GM19455 (cell line): ENCODE results near the gene SEMA3C.

Experiments
- ATAC-seq: cut with Tn5 transposase; IDR thresholded peaks from one replicate; pipeline ENCODE4 v1.9.1; 2021; ENCODE audit not compliant: unreplicated experiment

SEMA3C gene

DNA sequence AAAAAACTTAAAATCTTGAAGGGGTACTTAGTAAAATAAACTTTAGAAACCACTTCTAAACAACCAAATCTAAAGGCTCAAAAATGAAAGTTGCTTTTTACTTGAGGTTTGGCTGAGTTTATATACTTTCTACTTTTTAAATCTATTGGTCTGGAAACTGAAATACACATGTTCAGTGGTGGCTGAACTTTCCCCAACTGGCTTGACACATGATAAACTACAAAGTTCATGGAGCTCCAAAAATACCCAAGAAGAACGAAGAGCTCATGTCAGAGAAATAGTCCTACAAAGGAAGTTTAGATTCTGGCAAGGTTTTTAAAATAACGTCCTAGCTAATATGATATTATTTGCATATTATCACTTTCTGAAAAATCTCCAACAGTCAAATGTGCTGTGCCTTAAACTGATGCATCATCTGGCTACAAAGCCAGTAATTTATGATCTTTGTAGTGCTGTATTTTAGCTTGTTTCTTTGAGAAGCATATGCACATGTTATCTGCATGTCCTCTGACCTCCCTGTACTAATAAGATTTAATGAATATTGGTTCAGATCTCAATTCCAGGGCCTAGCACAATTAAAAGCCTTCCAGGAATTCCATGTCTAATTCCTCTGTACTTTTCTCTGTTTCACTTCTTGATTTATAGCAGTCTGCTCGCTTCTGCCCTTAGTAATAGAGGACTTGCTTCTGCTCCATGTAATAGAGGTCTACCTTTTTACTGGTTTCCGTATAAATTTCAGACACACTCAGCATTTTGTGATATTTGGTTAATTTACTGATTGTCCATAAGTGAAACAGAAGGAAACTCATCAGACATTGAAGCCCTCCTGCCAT lies 28.2 kb downstream of the SEMA3C start:
- ATAC-seq, result no peak

GRCh38 chr7:80889525-80889924 lies 29.3 kb downstream of the SEMA3C start:
- ATAC-seq, result no peak

DNA sequence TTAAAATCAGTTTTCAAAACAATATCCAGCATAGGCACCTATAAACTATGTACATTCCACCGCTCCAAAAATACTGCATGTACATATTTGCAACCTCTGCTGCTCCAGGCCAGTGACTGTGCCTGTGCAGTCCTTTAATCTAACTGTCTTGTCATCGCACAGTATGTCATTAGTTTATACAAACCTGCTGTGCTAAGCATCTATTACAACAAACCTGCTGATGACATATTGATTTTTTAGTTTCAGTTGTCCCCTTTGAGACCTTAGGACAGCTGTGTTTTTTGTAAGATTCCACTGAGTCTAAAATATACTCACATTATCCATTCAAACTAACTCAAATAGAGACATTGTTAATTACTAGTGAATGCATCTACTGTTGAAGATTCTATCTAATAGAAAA lies 33.1 kb downstream of the SEMA3C start:
- ATAC-seq, result no peak

- ATAC-seq, result no peak
Observed at GRCh38 chr7:80884511-80885195, 34.2 kb downstream of the SEMA3C start.

DNA sequence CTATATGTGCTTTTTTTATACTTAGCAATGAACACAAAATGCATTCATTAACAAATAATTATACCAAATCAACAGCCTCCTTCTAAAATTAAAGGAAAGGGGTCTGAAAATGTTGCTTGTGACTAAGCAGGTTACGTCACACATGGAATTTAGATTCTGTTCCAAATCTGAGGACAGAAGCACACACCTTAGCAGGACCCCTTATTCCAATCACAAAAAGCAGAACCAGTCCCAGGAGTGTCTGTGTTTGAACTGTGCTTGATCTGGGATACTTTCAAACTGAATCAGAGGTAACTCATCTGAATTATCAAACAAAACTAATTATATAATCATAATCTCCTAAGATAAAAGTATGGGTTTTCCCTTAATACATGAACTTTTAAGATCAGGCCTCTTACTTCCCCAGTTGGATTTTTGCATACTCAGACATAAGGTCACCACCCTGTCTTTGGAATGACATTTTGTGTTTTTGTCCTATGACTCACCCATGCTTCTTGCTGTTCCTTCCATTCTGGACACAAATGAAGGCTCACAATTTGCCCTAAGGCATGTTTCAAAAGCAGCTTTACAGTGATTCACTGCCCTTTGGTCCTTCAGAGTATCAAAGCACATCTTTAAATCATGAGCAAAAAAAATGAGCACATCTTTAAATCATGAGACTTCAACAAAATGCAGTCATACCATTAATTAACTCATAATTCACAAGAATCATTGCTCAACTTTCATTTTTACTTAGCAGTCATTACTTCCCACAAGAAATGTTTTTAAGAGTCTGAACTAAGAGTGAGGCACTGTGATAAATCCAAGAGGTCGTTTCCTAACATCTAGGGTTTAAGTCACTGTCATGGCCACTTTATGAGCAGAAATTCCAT lies 35.5 kb downstream of the SEMA3C start:
- ATAC-seq, result no peak

DNA sequence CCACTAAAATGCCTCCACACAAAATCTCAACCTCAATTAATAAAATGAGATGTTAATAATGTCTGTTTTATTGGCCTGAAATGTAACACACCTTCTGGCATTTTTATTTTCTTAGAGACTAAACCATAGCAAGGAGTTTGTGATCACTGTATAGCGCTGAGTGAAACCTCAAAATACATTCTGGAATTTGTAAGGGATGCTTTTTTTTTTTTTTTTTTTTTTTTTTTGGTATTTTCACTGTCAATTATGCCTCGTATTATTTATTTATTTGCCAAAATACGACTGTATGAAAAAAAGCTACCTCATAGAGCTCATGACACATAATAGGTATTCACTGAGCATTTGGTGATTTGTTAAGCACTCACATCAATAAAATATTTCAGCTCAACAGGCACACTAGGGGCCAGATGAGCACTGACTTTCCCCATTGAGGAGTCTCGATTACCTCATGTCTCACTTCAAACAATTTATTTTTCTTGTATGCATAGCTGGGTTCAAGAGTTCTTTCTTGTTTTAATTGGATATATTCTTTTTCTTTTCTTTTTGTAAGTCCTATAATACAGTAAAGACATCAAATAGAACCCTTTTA lies 36.5 kb downstream of the SEMA3C start:
- no peak for ATAC-seq

- no peak for ATAC-seq
Observed at GRCh38 chr7:80881351-80881900, 37.4 kb downstream of the SEMA3C start.

- ATAC-seq, result no peak
Observed at GRCh38 chr7:80879849-80880248, 39.0 kb downstream of the SEMA3C start.

- ATAC-seq, result no peak
Observed at GRCh38 chr7:80876894-80877414, 41.9 kb downstream of the SEMA3C start.

DNA sequence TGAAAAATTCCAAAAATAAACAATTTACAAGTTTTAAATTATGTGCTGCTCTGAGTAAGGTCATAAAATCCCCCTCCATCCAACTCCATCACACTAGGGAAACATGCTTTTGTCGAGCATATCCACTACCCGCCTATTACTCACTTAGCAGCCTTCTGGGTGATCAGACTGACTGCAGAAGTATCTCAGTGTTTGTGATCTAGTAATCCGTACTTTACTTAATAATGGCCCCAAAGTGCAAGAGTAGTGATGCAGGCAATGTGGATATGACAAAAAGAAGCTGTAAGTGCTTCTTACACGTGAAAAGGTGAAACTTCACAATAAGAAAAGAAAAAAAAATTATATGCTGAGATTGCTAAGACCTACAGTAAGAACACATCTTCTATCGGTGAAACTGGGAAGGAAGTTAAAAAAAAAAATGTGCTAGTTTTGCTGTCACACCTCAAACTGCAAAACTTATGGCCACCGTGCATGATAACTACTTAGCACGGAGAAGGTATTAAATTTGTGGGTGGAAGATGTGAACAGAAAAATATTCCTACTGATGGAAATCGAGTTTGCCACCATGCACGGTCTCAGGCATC lies 43.2 kb downstream of the SEMA3C start:
- no peak for ATAC-seq

GRCh38 chr7:80873140-80873539 lies 45.7 kb downstream of the SEMA3C start:
- no peak for ATAC-seq

DNA sequence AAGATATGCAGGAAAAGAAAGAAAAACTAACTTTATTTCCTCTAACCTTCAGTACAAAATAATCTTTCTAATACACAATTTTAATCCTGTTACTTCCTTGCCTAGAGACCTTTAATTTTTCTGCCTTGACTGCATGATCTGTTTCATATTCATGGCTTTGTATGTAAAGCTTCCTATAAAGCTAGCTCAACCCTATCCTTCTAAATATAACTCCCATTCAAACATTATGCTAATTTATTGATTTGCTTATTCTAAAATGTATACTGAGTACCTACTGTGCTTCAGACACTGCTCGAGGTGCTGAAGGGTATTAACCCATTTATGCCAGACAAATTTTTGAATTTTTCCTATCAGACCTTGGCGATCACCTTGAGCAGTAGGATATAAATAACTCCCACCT lies 47.6 kb downstream of the SEMA3C start:
- no peak for ATAC-seq

- no peak for ATAC-seq
Observed at GRCh38 chr7:80870813-80871212, 48.0 kb downstream of the SEMA3C start.

DNA sequence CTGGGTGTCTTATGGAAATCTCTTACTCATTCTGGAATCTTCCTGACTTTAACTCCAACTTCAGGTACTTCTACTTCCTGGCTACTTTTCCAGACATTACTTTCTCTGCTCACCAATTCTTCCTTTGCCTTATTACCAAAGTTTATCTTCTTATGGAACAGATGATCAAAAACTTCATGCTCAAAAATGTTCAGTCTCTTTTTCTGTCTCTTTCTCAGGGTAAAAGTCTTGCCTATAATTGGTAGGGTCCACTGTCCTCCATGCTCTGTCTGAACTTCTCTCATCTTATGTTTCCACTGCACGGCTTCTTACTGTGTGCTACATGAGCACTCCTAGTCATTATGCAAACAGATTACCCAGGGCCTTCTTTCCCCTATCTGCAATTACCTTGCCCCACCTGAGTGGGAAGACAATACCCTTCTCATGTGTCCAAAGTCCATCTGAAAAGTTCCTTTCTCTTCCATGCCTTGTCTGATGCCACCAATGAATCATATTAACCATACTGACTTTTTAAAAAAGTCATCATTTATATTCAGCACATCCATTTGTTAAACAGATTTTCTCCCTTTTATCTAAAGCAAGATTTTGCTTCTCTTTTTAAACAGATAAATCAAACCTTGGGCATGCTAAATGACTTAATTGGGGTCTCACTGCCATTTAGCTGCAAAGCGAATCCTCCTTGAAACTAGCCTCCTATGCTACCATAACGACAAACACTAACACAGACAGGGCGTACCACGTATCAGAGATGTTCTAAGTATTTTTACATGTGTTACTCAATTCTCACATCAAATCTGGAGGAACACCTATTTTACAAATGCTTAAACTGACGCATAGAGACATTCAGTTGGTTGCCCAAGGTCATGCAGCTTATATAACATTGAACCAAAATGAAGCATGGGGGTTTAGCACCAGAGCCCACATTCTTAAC lies 48.8 kb downstream of the SEMA3C start:
- no peak for ATAC-seq

DNA sequence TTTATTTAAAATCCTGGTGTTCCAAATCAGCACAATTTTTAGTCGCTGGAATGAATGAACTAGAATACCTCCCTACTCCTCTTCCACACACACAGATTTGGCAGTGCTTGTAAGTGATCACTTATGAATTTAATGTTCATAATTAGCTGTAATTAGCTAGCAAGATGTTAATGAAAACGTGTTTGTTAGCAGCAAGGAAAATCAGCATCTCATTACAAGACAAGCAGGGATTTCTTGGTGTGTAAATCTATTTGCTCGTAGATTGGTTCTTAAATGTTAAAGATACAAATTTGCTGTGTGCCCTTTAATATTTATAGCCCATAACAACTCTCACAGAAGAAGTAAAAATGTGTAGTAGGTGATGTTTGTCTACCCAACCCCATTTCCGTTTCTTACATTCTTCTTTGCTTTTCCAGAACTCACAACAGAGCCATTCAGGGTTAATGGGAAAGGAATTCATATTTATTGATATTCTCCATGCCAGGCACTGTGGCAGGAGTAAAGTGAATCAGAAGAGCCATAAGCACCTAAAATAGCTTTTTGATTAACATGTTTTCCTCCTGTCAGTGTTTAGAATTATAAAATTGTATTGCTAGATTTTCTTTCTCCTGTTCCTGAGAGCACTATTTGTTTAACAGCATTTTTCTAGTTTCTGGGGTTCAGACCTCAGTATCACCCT lies 49.6 kb downstream of the SEMA3C start:
- ATAC-seq, result no peak

DNA sequence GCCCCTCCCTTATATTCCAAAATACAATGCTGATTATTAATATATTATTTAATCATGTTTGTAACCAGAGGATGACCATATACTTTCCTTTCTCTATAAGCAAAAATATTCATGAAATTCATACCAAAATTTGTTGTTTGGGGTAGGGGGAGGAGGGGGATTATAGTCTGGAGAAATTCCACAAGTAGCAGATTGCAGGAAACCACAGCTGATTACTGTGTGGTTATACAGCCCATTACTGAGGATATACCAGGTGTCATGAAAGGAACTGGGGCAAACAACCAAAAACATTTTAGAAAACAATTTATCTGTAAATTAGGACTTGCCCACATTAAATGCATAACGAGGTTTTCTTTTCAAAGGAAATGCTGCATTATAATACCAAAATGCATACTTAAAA lies 50.3 kb downstream of the SEMA3C start:
- ATAC-seq, result no peak

GRCh38 chr7:80860554-80860953 lies 58.3 kb downstream of the SEMA3C start:
- no peak for ATAC-seq

DNA sequence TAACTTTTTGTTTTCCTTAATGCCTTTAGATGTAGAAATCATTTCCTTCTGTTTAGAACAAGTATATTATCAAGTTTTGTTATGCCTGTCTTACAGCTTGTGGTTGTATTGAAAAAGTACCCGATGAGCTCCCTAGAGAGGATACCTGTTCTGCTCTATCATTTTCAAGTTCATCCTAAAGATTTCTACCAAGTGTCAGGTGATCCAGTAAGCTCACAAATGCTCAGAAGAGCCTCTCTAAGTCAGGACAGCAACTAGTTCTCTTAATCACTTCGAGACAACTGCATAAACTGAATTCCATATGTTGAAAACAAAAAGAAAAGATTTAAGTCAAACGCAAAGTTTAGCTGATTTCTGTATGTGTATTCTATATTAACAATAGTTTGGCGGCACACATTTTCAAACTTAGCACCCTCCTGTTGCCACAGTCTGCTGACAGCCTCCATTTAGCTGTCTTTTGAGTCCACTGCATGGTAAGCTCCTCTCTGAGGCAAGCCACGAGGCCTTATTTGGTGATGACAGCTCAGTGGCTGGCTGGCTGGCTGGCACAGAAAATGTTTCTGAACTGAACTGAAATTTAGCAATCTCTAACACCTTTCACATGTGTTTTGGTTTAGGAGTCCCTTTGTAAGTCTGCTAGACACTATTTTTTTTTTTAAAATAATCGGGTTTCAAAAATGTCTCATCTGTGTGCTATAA lies 59.4 kb downstream of the SEMA3C start:
- no peak for ATAC-seq
